Parathyroid adenoma (tissue), 2 donors: ENCODE measurements around the gene CAMK1D.

Experiments used
- H2AFZ ChIP-seq: fragments of 300-600 bp; sonication (generic); one replicate; pipeline ENCODE4 v1.7.0; 2017; ENCODE audit warnings: antibody characterized with exemption, mild to moderate bottlenecking
- H3K27ac ChIP-seq: fragments of 300-600 bp; sonication (generic); one replicate; pipeline ENCODE4 v1.7.0; 2017
- H3K27me3 ChIP-seq: fragments of 300-600 bp; sonication (generic); one replicate; pipeline ENCODE4 v1.7.0; 2017; ENCODE audit warnings: low read length; ENCODE audit not compliant: control insufficient read depth, insufficient read depth
- H3K36me3 ChIP-seq: fragments of 300-600 bp; sonication (generic); one replicate; pipeline ENCODE4 v1.7.0; 2017; ENCODE audit warnings: low read length; ENCODE audit not compliant: control insufficient read depth, insufficient read depth
- H3K4me1 ChIP-seq: fragments of 300-600 bp; sonication (generic); one replicate; pipeline ENCODE4 v1.7.0; 2017; ENCODE audit warnings: control low read depth
- H3K4me2 ChIP-seq: fragments of 300-600 bp; sonication (generic); one replicate; pipeline ENCODE4 v1.7.0; 2017; ENCODE audit warnings: low read length
- H3K4me3 ChIP-seq: fragments of 300-600 bp; sonication (generic); one replicate; pipeline ENCODE4 v1.7.0; 2017; ENCODE audit warnings: low read depth, low read length
- H3K79me2 ChIP-seq: fragments of 300-600 bp; sonication (generic); one replicate; pipeline ENCODE4 v1.7.0; 2017; ENCODE audit warnings: control low read depth
- H3K9ac ChIP-seq: fragments of 300-600 bp; sonication (generic); one replicate; pipeline ENCODE4 v1.7.0; 2017; ENCODE audit warnings: mild to moderate bottlenecking
- H3K9me3 ChIP-seq: fragments of 300-600 bp; sonication (generic); one replicate; pipeline ENCODE4 v1.7.0; 2017; ENCODE audit warnings: low read length; ENCODE audit not compliant: control insufficient read depth
- CTCF ChIP-seq: fragments of 300-600 bp; sonication (generic); IDR thresholded peaks from one replicate; pipeline ENCODE4 v1.7.0; 2017; ENCODE audit warnings: antibody characterized with exemption, mild to moderate bottlenecking
- donor health status: primary hyperparathyroidism.

The CAMK1D gene

GRCh38 chr10:12609435-12609834 is 260.1 kb downstream of the CAMK1D start:
- no peak overlapping the region for H3K9ac ChIP-seq
- H3K27ac ChIP-seq = no peak overlapping the region
- H3K27me3 ChIP-seq = no peaks in the 10 kb centered on the region
- H2AFZ ChIP-seq = no peak overlapping the region
- no peaks in the 10 kb centered on the region for H3K36me3 ChIP-seq
- H3K4me1 ChIP-seq = no peaks in the 10 kb centered on the region
- H3K4me3 ChIP-seq = no peak overlapping the region
- H3K9me3 ChIP-seq = no peaks in the 10 kb centered on the region
- H3K4me2 ChIP-seq = no peak overlapping the region
- H3K79me2 ChIP-seq = no peaks in the 10 kb centered on the region
- TF ChIP-seq CTCF = no peak

GRCh38 chr10:12613136-12613535 is 263.8 kb downstream of the CAMK1D start:
- Histone ChIP-seq H3K27me3 (no peaks in the 10 kb centered on the region), H3K9me3 (no peaks in the 10 kb centered on the region), H3K4me3 (no peak overlapping the region), H3K9ac (no peak overlapping the region), H3K27ac (no peak overlapping the region), H3K4me1 (no peaks in the 10 kb centered on the region), H3K4me2 (no peak overlapping the region), H2AFZ (no peak overlapping the region), H3K36me3 (no peaks in the 10 kb centered on the region), H3K79me2 (no peaks in the 10 kb centered on the region)
- TF ChIP-seq CTCF = no peak

- no peak for TF ChIP-seq CTCF
- Histone ChIP-seq H3K79me2 (no peaks in the 10 kb centered on the region), H3K9me3 (no peaks in the 10 kb centered on the region), H3K27me3 (no peaks in the 10 kb centered on the region), H3K36me3 (no peaks in the 10 kb centered on the region), H3K4me3 (no peak overlapping the region), H3K27ac (no peak overlapping the region), H3K4me1 (no peaks in the 10 kb centered on the region), H3K4me2 (no peak overlapping the region), H2AFZ (no peak overlapping the region), H3K9ac (no peak overlapping the region)
Measured at GRCh38 chr10:12614177-12614995, 265.0 kb downstream of the CAMK1D start.

- no peak overlapping the region for H3K27ac ChIP-seq
Measured at GRCh38 chr10:12615296-12616220, 266.2 kb downstream of the CAMK1D start.

More at GRCh38 chr10:12615296-12616220, 266.2 kb downstream of the CAMK1D start:
- no peak overlapping the region for H3K4me2 ChIP-seq
- H3K36me3 ChIP-seq = no peaks in the 10 kb centered on the region
- H3K79me2 ChIP-seq = no peaks in the 10 kb centered on the region
- H2AFZ ChIP-seq = no peak overlapping the region
- H3K9ac ChIP-seq = no peak overlapping the region
- H3K4me1 ChIP-seq = no peaks in the 10 kb centered on the region
- no peak for TF ChIP-seq CTCF
- H3K4me3 ChIP-seq = no peak overlapping the region
- no peaks in the 10 kb centered on the region for H3K9me3 ChIP-seq
- no peaks in the 10 kb centered on the region for H3K27me3 ChIP-seq
